DND-41 (cell line): ENCODE data around the gene RAB3C.
"Not testable (repeated sequence)": the region's sequence is repeated elsewhere in the genome, so short reads cannot be mapped to it uniquely, and the experiment has no call there.

Experiments used
- ATAC-seq: fragments of 200-7000 bp; cut with Tn5 transposase; 3 replicates; pipeline ENCODE4 v1.9.1; 2021; ENCODE audit warnings: low read depth; ENCODE audit not compliant: insufficient read depth
- DNase-seq: peaks from one replicate; pipeline ENCODE4 v3.0.0-alpha.2; 2020
- H2AFZ ChIP-seq: 2 replicates; pipeline ENCODE4 v1.6.0; 2012; ENCODE audit warnings: low read depth, low read length
- H3K27ac ChIP-seq: 2 replicates; pipeline ENCODE4 v1.5.1; 2012; ENCODE audit warnings: low read length, inconsistent platforms
- H3K27me3 ChIP-seq: fragments of 200-600 bp; sonication (generic); 2 replicates; pipeline ENCODE4 v1.6.0; 2012; ENCODE audit warnings: low read length, mild to moderate bottlenecking, inconsistent platforms; ENCODE audit not compliant: insufficient read depth, poor library complexity
- H3K36me3 ChIP-seq: 2 replicates; pipeline ENCODE4 v1.5.1; 2012; ENCODE audit warnings: low read length, inconsistent platforms; ENCODE audit not compliant: insufficient read depth
- H3K4me1 ChIP-seq: 2 replicates; pipeline ENCODE4 v1.5.1; 2012; ENCODE audit warnings: mild to moderate bottlenecking, low read length; ENCODE audit not compliant: insufficient read depth
- H3K4me2 ChIP-seq: 2 replicates; pipeline ENCODE4 v1.6.0; 2012; ENCODE audit warnings: mild to moderate bottlenecking, moderate library complexity, low read length, inconsistent platforms; ENCODE audit not compliant: insufficient read depth
- H3K4me3 ChIP-seq, 2 experiments: fragments of 200-600 bp in 1 of 2; shearing (Covaris generic) in 1 of 2; 2 replicates each; pipeline ENCODE4 v1.5.1; 2012 to 2016; ENCODE audit warnings: inconsistent platforms in 2 of 2, low read length in 2 of 2, mild to moderate bottlenecking in 2 of 2, low read depth in 1 of 2, moderate library complexity in 1 of 2
- H3K79me2 ChIP-seq: 2 replicates; pipeline ENCODE4 v1.6.0; 2012; ENCODE audit warnings: low read length, inconsistent platforms; ENCODE audit not compliant: insufficient read depth
- H3K9ac ChIP-seq: 2 replicates; pipeline ENCODE4 v1.6.0; 2012; ENCODE audit warnings: low read depth, mild to moderate bottlenecking, inconsistent platforms, low read length, moderate library complexity
- H3K9me3 ChIP-seq: 2 replicates; pipeline ENCODE4 v1.5.1; 2012; ENCODE audit warnings: low read length, moderate library complexity, mild to moderate bottlenecking, inconsistent platforms; ENCODE audit not compliant: insufficient read depth, severe bottlenecking
- H4K20me1 ChIP-seq: 2 replicates; pipeline ENCODE4 v1.6.0; 2012; ENCODE audit warnings: low read length; ENCODE audit not compliant: insufficient read depth
- EZH2 ChIP-seq: IDR thresholded peaks from 3 replicates; pipeline ENCODE4 v1.6.1; 2012; ENCODE audit warnings: borderline replicate concordance, low read depth, mild to moderate bottlenecking, moderate library complexity, low read length, inconsistent platforms; ENCODE audit not compliant: severe bottlenecking
- TF ChIP-seq, protein P1 (sequence below): IDR thresholded peaks from 2 replicates; pipeline ENCODE4 v1.5.1; 2012; ENCODE audit warnings: borderline replicate concordance, low read length, moderate library complexity, mild to moderate bottlenecking; ENCODE audit not compliant: poor library complexity, severe bottlenecking; ENCODE audit errors: extremely low read depth

Gene RAB3C

DNA sequence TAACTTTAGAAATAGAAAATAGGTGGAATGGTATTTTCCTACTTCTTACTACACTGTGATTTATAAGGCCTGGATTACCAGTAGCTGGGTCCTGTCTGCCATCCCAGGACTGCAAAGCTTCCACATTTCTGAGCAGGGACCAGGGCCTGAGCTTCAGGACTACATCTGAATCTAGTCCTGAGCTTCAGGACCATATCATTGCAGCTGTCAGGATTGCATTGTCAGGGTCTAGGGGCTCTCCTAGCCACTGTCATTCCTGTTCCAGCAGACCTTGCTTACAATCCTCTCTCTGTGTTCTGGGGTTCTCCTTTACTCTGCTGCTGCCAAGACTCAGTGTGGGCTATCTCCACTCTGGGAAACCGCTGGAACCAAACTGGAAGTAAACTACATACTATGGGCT is 16.3 kb downstream of the RAB3C start:
- H2AFZ ChIP-seq = no peak overlapping the region
- ATAC-seq = no peak

DNA sequence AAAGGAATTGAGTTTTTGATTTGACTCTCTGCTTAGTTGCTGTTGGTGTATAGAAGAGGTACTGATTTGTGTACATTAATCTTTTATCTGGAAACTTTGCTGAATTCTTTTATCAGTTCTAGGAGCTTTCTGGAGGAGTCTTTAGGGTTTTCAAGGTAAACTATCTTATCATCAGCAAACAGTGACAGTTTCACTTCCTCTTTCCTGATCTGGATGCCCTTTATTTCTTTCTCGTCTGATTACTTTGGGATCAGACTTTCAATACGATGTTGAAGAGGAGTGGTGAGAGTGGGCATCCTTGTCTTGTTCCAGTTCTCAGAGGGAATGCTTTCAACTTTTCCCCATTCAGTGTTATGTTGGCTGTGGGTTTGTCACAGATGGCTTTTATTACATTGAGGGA is 17.7 kb downstream of the RAB3C start:
- not testable (repeated sequence) for H3K79me2 ChIP-seq, H3K36me3 ChIP-seq, H3K27me3 ChIP-seq, H3K9me3 ChIP-seq, H3K27ac ChIP-seq, H3K4me2 ChIP-seq, H3K4me1 ChIP-seq, H3K9ac ChIP-seq, H2AFZ ChIP-seq, DNase-seq, H4K20me1 ChIP-seq, H3K4me3 ChIP-seq, ATAC-seq

More for the DNA sequence above, 16.3 kb downstream of the RAB3C start:
- no peak overlapping the region for H3K27ac ChIP-seq
- TF ChIP-seq, protein P1, sequence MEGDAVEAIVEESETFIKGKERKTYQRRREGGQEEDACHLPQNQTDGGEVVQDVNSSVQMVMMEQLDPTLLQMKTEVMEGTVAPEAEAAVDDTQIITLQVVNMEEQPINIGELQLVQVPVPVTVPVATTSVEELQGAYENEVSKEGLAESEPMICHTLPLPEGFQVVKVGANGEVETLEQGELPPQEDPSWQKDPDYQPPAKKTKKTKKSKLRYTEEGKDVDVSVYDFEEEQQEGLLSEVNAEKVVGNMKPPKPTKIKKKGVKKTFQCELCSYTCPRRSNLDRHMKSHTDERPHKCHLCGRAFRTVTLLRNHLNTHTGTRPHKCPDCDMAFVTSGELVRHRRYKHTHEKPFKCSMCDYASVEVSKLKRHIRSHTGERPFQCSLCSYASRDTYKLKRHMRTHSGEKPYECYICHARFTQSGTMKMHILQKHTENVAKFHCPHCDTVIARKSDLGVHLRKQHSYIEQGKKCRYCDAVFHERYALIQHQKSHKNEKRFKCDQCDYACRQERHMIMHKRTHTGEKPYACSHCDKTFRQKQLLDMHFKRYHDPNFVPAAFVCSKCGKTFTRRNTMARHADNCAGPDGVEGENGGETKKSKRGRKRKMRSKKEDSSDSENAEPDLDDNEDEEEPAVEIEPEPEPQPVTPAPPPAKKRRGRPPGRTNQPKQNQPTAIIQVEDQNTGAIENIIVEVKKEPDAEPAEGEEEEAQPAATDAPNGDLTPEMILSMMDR = no peak
- TF ChIP-seq EZH2 = no peak
- H3K79me2 ChIP-seq = no peaks in the 10 kb centered on the region
- no peak overlapping the region for H3K9ac ChIP-seq
- no peaks in the 10 kb centered on the region for H3K27me3 ChIP-seq
- H3K4me3 ChIP-seq = no peak overlapping the region
- no peak overlapping the region for H3K4me2 ChIP-seq
- H4K20me1 ChIP-seq = no peaks in the 10 kb centered on the region
- H3K4me1 ChIP-seq = no peaks in the 10 kb centered on the region
- H3K9me3 ChIP-seq = no peaks in the 10 kb centered on the region
- no peak for DNase-seq
- no peaks in the 10 kb centered on the region for H3K36me3 ChIP-seq

DNA sequence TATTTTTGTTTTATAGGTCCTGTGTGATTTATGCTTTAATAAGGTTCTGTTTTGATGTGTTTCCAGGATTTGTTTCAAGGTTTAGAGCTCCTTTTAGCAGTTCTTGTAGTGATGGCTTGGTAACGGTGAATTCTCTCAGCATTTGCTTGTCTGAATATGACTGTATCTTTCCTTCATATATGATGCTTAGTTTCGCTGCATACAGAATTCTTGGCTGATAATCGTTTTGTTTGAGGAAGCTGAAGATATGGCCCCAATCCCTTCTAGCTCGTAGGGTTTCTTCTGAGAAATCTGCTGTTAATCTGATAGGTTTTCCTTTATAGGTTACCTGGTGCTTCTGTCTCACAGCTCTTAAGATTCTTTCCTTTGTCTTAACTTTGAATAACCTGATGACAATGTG is 20.0 kb downstream of the RAB3C start:
- not testable (repeated sequence) for H3K36me3 ChIP-seq, H3K9me3 ChIP-seq, H3K4me3 ChIP-seq, H3K27ac ChIP-seq, H3K79me2 ChIP-seq, H3K4me2 ChIP-seq, H2AFZ ChIP-seq, ATAC-seq, H3K27me3 ChIP-seq, H3K9ac ChIP-seq, H3K4me1 ChIP-seq, DNase-seq, H4K20me1 ChIP-seq

DNA sequence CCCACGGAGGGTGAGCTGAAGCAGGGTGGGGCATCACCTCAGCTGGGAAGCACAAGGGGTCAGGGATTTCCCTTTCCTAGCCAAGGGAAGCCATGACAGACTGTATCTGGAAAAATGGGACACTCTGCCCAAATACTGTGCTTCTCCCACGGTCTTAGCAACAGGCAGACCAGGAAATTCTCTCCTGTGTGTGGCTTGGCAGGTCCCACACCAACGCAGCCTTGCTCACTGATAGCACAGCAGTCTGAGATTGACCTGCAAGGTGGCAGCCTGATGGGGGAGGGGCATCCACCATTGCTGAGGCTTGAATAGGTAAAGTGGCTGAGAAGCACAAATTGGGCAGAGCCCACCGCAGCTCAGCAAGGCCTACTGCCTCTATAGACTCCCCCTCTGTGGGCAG is 23.2 kb downstream of the RAB3C start:
- Histone ChIP-seq H4K20me1 (no peaks in the 10 kb centered on the region), H3K4me1 (no peaks in the 10 kb centered on the region), H2AFZ (no peak overlapping the region), H3K27me3 (no peaks in the 10 kb centered on the region), H3K27ac (no peak overlapping the region), H3K79me2 (no peaks in the 10 kb centered on the region), H3K4me2 (no peak overlapping the region), H3K9me3 (no peaks in the 10 kb centered on the region), H3K9ac (no peak overlapping the region), H3K36me3 (no peaks in the 10 kb centered on the region), H3K4me3 (no peak overlapping the region)
- no peak for ATAC-seq
- TF ChIP-seq, protein P1 = no peak
- TF ChIP-seq EZH2 = no peak
- no peak for DNase-seq
